SIG-M5 (cell line): ENCODE data around the gene OGFR.

Experiments used
- DNase-seq: peaks from one replicate; lab custom pipeline; 2025; lab: John Stamatoyannopoulos, UW

The OGFR gene

DNA sequence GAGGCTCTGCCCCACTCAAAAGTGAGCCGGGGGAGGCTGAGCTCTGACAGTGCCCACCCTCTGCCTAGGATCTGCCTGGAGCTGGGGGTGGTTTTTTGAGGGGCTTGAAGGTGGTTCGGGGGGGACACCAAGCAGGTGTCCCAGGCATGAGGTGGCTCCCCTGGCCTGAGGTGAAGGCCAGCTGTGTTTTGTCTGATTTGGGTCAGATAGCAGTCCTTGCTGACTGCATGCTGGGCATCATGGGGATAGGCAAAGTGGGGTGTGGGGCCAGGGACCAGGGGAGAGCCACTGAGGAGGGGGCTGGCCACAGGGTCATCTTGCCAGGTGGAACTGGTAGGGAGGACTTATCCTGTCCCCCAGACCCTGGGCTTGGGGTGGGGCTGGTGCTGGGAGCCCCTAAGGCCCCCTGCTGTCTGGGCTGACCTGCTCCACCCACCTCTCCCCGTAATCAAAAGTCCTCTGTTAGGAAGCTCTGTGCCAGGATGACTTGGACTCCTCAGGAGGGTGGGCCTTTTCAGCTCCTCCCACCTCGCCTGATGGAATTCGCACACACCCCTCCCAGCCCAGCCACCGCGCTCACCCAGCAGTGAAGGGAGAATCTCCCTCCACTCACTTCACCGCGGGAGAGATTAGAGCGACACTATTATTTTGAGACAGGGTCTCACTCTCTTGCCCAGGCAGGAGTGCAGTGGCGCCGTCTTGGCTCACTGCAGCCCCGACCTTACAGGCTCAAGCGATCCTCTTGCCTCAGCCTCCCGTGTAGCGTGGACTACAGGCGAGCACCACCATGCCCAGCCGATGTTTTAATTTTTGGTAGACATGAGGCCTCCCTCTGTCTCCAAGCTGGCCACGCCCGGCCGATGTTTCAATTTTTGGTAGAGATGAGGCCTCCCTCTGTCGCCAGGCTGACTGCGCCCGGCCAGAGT is 10.7 kb downstream of the OGFR start:
- DNase-seq, result no peak

GRCh38 chr20:62816031-62816883 is 11.6 kb downstream of the OGFR start:
- DNase-seq, result no peak

DNA sequence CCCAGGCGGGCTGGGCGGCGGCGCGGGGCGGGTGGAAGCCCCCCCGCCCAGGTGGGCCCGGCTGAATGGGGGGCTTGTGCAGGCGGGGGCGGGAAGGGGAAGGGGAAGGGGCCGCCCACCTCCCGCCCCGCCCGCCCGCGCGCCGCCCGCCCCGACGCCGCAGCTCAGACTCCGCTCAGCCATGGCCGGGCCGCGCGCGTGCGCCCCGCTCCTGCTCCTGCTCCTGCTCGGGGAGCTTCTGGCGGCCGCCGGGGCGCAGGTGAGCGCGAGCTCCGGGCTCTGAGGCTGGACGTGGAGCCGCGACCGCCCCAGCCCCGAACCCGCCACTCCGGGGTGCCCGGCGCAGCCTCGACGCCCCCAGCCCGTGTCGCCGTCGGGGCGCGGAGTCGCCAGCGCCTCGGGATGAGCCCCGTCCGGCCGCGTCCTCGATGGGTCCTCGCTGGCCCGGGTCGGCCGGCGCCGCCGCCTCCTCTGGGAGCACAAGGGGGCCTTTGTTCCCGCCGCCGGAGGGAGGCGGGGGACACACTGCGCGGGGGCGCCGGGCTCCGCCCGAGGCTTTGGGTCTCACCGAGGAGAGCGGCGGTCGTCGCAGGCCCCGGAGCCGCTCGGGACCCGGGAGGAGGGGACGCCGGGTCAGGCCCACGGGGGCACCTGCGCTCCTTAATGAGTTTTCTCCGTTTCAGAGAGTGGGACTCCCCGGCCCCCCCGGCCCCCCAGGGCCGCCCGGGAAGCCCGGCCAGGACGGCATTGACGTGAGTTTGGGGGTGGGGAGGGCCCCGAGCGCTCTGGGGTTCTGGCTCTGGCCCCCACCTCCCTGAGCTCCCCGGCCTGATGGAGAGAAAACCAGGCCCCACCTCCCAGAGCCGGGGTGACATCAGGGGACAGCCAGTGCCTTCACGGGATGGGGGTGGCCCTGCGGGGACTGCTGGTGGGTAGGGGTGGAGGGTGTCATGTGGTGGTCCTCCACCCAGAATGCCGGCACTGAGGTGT is 12.5 kb downstream of the OGFR start, which contains the start of gene COL9A3:
COL9A3 (plus strand) TSS at position 167 of the 990 bp plus-strand sequence; CDS start at position 182, 15 bp downstream.
- no peak for DNase-seq

DNA sequence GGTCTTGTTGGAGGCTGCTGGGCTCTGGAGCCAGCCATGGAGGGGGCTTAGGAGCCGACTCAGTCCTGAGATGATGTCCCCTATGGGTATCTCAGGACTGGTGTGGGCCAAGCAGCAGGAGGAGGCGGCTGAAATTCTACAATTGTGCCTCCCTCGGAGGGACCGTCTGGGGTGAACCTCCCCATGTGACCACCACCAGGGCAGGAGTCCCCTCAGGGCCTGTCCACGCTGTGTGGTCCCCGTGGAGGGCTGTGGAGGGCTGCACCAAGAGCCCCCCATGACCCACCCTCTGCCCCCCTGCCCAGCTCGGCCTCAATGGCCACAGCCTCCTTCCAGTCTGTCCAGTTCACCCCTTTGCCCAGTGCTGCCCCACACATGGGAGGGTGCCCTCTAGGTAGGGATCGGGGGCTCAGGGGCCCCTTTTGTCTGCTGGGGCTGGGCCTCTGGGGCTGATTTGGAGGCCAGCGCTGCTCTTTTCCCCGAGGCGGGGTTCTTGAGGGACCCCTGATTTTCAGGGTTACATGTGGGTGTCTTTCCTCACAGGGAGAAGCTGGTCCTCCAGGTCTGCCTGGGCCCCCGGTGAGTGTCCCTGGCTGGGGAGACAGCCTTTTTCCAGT is 13.4 kb downstream of the OGFR start:
- no peak for DNase-seq

DNA sequence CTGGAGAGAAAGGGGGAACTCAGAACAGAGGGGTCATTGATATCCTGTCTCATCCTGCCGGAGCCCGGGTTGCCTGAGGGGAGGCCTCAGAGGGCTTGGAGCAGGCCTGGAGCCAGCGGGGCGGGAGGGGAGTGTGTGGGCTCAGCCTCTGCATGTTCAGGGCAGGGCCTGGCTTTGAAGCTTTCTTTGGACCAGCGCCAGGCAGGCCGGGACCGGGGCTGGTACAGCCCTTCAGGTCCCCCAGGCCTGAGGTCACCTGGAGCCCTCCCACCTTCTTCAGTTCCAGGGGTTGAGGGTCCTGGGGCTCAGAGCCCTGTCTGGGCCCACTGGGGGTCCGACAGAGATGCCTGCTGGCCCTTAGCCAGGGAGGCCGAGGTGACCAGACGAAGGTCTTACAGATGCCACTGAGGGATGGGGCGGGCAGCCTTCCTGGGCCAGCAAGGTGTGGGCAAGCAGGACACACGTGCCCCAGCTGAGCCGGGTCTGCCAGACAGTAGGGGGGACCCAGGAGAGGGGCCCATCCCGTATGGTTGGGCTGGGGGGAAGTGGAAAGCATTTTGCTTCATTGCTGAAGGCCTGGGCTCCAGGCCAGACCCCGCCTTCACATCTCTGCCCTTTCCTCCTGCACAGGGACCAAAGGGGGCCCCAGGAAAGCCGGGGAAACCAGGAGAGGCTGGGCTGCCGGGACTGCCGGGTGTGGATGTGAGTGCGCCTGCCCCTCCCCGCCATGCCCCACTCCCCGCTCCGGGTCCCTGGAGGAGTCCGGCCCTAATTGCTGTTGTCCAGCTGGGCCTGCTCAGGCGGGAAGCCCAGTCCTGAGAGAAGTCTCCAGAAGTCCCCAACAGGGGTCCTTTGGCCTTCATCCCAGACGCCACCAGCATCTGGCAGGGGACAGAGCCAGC is 14.2 kb downstream of the OGFR start:
- no peak for DNase-seq

DNA sequence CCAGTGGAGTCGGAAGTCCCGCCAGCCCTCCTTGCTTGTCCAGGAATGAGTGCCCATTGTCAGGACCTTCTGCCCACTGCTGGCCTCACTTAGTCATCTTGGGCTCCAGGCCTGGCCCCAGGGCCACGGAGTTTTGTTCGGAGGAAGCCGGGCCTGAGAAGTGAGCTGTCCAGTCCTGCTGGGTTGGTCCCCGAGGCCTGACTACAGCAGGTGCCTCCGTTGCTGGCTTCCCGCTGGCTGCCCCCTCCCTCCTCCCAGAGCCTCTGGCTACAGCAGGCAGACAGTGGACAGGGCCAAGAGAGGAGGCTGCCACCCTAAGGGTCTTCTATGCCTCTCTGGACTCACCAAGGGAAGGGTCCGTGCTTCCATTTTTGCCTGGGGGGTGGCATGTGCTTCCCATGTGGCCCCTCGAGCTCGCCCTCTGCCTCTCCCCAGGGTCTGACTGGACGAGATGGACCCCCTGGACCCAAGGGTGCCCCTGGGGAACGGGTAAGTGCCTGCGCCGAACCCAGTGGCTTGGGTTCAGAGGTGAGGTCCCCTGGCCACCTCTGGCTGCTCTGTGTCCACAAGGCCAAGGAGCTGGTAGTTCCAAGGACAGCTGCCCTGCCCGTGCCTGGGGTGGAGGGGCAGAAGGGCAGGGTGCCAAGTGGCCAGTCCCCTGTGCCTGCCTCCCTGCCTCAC is 15.0 kb downstream of the OGFR start:
- no peak for DNase-seq

DNA sequence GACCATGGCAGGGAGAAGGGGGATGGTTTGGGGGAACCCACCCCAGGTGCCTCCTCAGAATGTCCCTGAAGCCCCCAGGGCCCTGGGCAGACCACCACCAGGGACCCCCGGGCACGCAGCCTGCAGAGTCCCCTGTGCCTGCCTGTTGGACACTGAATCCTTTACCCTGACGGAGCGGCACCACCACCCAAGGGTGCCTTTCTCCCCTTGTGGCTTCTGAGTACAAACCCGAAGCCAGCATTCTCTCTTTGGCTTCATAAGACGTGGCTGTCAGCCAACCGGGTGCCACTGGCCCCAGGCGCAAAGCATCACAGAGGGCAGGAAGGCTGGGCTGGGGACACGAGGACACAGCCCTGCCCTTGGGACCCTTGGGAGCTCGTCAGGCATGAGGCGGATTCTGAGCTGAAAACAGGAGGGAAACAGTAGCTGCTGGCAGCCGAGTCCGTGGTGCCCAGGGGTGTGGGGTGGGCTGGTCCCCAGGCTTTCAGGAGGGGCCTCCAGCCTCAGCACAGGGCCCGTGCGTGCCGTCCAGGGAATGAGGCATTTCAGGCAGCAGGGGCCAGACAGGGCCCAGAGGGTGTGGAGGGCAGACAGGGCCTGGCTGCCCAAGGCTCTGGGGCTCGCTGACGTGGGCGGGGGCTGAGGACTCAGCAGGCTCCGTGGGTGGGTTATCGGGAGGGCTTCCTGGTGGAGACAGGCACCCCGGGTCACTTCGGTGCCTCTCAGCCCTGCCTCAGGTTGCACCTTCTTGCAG is 15.8 kb downstream of the OGFR start:
- no peak for DNase-seq

- no peak for DNase-seq
Measured at GRCh38 chr20:62820962-62821725, 16.5 kb downstream of the OGFR start.

DNA sequence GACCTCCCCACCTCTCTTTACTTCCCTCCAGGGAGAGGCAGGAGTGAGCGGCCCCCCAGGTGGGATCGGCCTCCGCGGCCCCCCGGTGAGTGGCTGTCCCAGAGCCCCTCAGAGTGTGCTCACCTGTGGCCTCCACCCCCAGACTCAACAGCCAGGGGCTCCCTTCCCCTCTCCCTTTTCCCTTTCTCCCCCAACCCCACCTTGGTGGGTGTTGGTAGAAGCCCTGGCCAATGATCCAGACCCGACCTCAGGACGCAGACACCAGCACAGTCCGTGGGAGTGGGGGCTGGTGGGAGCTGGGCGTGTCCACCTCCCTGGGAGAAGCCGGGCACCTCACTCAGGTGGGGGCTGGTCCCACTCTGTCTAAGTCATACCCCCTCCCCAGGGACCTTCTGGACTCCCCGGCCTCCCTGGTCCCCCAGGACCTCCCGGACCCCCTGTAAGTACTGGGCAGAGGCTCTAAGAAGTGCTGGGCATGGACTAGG is 17.1 kb downstream of the OGFR start:
- DNase-seq, result no peak

GRCh38 chr20:62822239-62822787 is 17.7 kb downstream of the OGFR start:
- no peak for DNase-seq

GRCh38 chr20:62822788-62823651 is 18.4 kb downstream of the OGFR start:
- no peak for DNase-seq

DNA sequence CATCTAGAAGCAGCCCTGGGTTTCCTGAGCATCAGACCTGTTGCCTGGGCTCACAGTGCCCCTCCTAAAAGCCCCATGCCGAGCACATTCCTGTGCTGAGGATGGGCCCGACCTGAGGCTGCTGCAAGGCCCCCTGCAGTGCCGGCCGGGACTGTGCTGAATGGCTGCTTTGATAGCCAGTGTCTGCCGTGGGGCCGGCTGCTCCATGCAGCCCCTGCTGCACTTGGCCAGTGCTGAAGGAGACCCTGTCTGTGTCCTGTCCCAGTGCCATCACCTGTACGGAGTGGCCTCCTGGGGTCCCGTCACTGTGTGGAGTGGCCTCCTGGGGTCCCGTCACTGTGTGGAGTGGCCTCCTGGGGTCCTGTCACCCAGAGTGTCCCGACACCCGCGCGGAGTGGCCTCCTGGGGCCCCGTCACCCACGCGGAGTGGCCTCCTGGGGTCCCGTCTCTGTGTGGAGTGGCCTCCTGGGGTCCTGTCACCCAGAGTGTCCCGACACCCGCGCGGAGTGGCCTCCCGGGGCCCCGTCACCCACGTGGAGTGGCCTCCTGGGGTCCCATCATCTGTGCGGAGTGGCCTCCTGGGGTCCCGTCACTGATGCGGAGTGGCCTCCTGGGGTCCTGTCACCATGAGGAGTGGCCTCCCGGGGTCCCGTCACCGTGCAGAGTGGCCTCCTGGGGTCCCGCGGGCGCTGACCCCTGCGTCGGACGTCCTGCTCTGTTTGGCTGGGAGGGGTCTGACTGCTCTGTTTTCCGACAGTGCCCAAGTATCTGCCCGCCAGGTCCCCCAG is 19.2 kb downstream of the OGFR start:
- no peak for DNase-seq

DNA sequence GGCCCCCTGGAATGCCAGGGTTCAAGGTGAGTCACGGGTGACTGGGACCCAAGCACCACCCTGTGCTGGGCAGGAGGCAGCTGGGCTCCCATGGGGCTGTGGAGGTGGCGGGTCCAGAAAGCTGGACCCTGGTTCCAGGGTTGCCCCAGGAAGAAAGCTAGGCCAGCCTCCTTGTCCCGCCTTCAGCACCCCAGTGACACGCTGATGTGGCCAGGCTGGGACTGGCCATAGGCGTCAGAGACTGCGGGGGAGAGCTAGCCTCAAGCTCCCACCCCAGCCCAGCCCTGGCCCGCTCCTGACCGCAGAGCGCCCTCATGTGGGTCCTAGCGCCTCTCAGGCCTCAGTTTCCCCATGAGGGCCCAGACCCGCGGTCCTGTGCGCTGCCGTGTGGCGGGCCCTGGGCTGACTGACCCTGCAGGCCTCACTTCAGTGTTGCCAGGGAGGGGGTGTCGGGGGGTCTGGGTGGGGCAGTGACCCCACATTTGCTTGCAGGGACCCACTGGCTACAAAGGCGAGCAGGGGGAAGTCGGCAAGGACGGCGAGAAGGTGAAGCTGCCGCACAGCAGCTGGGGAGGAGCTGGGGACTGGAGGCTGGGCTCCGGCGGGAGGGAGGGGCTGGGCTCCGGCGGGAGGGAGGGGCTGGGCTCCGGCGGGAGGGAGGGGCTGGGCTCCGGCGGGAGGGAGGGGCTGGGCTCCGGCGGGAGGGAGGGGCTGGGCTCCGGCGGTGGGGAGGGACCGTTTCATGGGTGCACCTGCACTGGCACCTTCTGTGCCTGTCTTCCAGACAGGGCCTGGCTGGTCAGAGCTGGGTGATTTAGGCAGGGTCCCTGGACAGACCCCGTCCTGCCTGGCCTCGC is 20.1 kb downstream of the OGFR start:
- DNase-seq, result no peak

- DNase-seq, result no peak
Measured at GRCh38 chr20:62825333-62825985, 20.8 kb downstream of the OGFR start.
